Measurements from ENCODE around the gene MTG1.
"Not testable (repeated sequence)": the region's sequence is repeated elsewhere in the genome, so short reads cannot be mapped to it uniquely, and the experiment has no call there.

MTG1 gene

DNA sequence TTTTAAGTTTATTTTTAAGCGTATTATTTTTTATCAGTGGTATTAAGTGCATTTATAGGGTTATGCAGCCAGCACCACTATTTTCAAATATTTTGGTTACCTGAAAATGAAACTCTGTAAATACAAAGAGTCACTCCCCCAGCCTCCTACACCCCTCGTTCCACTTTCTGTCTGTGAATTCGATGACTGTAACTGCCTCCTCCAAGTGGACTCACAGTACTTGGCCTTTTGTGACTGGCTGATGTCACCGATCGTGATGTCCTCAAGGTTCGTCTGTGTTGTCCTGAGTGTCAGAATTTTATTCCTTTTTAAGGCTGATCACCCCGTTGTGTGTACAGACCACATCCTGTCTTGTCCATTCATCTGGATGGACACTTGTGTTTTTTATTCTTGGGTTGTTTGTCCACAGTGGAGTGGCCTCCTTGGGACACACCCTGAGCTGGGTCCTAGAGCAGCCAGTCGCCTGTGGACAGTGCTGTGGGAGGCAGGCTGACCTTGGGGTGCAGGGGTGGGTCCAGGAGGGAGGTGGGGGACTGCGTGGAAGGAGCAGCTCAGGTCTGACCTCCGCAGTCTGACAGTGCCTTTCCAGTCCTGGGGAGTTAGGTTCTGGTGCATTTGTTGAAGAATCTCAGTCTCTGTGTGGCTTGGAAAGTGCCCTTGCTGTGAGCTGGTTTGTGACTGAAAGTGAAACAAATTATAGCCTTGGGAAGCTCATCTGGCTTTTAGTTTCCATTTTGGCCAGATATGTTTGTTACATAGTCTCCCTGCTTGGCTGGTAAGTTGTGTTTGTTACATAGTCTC, 6.9 kb downstream of the MTG1 start:
- no peak for DNase-seq (ENCODE audit: low read depth)

DNA sequence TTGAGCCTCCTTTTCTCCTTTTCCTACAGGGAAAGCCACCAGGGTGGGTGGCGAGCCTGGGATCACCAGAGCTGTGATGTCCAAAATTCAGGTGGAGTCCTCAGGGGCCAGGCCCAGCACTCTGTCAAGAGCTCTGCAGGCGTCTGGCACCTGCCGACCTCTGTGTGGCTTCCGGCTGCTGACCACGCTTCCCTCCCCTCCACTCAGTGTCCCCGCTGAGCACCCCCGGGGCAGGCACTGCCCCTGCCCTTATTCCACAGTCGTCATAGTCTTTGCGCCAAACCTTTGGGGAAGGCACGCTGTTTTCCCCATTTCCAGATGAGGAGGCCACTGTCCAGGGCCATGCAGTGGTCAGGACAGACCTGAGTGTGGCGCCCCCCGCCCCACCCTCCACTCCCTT, 7.5 kb downstream of the MTG1 start:
- DNase-seq (ENCODE audit: low read depth), result no peak

DNA sequence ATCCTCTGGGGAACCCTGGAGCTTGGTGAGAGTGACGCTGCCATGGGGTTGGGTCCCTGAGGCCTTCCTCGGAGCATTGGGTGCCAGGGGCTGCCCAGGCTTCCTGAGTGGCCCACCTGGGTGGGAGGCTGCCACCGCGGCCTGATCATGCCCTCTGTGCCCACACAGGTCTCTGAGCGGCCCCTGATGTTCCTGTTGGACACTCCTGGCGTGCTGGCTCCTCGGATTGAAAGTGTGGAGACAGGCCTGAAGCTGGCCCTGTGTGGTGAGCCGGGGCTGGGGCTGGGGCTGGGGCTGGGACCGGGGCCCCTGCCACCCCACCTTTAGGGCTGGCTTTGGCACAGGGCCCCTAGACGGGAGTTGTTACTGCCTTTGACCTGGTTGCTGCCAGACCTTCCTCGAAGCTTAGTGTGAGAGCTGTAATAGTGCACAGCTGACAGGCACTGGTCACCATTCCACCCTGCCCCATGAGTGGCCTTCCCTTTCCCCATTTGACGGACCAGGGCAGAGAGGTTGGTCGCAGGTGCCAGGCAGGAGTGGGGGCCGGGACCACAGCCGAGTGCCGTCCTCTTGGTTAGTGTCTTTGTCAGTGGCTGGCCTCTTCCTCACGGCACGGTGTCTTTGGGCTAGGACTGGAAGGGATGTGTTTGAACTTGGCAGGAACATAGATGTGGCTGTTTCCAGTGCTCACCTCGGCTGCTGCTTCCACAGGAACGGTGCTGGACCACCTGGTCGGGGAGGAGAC, 8.2 kb downstream of the MTG1 start:
- DNase-seq (ENCODE audit: low read depth), result no peak

DNA sequence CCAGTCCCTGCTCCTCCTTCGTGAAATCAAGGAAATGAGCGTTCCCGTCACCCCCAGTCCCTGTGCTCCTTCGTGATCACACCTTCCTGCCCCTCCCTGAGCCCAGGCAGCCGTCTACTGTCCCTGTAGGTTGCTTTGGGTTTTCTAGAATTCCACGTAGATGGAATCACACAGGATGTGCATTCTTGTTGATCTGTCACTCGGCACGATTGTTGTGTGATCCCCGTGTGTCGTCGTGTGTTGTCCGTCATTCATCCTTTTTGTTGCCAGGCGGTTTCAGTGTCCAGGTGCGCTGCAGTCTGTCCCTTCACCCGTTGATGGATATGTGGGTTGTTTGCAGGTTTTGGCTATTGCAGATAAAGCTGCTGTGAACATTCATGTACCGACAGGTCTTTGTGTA, 9.4 kb downstream of the MTG1 start:
- no peak for DNase-seq (ENCODE audit: low read depth)

DNA sequence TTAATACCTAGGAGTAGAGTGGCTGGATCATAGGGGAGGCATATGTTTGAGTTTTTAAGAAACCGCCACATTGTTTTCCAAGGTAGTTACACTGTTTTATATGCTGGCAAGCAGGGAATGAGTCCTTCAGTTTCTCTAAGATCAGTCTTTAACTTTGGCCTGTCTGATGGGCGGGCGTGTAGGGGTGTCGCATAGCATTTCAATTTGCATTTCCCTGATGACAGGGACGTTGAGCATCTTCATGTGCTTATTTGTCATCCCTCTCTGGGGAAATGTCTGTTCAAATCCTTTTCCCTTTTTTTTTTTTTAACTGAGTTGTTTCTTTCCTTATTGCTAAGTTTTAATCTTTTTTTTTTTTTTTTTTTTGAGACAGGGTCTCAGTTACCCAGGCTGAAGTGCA, 9.8 kb downstream of the MTG1 start:
- DNase-seq (ENCODE audit: low read depth), result no peak

DNA sequence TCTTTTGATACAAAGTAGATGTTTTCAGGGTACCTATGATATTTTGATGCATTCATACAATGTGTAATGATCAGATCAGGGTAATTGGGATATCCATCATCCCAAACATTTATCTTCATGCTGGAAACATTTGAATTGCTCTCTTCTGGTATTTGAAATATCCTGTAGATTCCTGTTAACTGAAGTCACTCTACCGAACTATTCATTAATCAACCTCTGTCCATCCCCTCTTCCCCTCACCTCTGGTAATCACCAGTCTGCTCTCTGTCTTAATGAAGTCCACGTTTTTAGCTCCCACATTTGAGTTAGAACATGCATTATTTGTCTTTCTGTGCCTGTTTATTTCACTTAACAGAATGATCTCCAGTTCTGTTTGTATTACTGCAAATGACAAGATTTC, 11.3 kb downstream of the MTG1 start:
- no peak for DNase-seq (ENCODE audit: low read depth)

DNA sequence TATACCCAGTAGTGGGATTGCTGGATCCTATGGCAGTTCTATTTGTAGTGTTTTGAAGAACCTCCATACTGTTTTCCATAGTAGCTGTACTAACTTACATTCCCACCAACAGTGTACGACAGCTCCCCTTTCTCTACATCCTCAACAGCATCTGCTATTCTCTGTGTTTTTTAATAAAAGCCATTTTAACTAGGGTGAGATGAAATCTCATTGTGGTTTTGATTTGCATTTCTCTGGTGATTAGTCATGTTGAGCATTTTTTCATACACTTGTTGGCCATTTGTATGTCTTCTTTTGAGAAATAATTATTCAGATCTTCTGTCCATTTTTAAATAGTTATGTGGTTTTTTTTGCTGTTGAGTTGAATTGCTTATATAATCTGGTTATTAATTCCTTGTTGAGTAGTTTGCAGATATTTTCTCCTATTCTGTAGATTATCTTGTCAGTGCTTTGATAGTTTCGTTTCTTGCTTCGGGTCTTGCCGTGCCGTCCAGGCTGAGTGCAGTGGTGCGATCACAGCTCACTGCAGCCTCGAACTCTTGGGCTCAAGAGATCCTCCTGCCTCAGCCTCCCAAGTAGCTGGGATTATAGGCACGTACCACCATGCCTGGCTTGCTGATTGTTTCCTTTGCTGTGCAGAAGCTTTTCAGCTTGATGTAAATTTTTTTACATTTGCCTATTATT, 12.0 kb downstream of the MTG1 start:
- DNase-seq (ENCODE audit: low read depth), result no peak

DNA sequence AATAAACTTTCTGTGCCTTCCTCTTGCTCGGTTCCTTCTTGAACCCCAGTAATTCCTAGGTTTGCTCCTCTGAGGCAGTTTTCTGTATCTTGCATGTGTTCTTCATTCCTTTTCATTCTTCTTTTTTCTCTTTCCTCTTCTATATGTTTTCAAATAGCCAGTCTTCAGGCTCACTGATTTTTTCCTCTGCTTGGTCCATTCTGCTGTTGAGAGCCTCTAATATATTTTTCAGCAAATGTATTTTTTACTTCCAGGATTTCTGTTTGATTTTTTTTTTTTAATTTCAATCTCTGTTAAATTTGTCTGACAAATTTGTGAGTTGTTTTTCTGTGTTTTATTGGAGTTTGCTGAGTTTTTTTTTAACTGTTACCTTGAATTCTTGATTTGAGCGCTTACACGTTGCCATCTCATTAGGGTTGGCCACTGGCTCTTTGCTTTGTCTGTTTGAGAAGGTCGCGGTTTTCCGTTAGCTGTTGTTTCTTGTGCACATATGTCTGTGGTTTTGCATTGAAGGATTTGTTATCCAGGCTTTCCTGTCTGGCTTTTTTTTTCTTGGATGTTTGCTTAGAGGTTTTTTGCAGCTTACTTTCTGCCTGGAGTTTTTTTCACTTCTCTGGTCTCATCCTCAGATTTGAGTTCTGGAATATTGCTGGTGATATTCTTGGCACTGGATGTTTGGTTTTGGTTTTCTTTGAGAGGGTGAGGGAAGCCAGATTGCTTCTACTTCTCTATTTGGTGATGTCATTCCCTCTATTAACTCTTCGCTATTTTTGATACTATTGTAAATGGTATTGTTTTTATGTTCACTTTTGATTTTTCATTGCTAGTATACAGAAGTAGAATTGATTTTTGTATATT, 17.8 kb downstream of the MTG1 start:
- no peak for DNase-seq (ENCODE audit: low read depth)

DNA sequence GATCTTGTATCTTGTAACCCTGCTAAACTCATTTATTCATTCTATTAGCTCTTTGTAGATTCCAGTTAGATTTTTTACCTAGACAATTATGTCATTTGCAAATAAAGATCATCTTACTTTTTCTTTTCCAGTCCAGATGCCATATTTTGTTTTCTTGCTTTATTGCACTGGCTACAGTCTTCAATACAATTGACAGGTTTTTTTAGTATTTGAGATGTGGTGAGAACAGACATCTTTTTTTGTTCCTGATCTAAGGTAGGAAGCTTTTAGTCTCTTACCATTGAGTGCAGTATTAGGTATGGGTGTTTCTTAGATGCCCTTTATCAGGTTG, 18.4 kb downstream of the MTG1 start:
- no peak for DNase-seq (ENCODE audit: low read depth)

DNA sequence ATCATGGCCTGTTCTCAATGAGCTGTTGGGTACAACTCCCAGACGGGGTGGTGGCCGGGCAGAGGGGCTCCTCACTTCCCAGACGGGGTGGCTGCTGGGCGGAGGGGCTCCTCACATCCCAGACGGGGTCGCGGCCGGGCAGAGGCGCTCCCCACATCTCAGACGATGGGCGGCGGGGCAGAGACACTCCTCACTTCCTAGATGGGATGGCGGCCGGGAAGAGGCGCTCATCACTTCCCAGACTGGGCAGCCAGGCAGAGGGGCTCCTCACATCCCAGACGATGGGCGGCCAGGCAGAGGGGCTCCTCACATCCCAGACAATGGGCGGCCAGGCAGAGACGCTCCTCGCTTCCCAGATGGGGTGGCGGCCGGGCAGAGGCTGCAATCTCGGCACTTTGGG, 20.4 kb downstream of the MTG1 start:
- not testable (repeated sequence) for DNase-seq (ENCODE audit: low read depth)

DNA sequence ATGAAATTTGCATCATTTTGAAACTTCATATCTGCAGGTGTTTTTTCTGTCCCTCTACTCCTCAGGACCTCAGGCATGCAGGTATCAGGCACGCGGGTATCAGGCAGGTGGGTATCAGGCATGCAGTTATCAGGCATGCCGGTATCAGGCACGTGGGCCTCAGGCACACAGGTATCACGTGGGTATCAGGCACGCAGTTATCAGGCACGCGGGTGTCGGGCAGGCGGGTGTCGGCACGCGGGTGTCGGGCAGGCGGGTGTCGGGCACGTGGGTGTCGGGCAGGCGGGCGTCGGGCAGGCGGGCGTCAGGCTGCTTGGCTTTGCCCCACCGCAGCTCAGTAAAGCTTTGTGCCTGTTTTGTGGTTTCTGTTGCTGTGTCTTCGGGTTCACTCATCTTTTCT, 21.8 kb downstream of the MTG1 start:
- no peak for DNase-seq (ENCODE audit: low read depth)

DNA sequence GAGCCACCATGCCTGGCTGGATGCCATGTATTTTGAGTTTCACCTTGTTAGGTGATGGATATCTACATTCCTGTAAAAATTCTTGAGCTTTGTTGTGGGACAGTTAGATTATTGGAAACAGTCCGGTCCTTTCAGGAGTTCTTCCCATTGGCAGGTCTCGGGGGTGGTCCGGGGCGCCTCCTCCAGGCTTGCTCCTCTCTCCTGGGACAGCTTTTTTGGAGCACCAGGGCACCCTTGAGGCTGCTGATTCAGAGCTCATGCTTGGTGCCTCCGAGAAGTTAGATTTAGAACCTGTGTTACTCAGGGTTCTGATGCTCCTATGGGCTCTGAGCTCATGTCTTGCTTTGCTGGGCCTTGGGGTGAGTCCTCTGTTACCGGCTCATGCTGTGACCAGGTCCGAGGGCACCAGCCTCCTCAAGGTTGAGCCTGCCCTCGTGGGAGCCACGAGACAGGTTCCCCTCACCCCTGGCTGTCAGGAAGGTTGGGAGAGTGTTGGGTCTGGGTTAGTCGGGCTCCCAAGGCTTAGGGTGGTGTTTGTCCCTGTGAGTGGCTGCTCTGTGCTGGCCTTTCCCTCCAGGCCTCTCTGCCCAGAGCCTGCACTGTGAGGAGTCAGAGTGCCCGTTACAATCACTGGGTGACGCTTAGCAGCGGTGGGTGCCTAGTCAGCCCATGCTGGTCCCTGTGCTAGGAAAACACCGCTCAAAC, 24.5 kb downstream of the MTG1 start:
- no peak for DNase-seq (ENCODE audit: low read depth)

DNA sequence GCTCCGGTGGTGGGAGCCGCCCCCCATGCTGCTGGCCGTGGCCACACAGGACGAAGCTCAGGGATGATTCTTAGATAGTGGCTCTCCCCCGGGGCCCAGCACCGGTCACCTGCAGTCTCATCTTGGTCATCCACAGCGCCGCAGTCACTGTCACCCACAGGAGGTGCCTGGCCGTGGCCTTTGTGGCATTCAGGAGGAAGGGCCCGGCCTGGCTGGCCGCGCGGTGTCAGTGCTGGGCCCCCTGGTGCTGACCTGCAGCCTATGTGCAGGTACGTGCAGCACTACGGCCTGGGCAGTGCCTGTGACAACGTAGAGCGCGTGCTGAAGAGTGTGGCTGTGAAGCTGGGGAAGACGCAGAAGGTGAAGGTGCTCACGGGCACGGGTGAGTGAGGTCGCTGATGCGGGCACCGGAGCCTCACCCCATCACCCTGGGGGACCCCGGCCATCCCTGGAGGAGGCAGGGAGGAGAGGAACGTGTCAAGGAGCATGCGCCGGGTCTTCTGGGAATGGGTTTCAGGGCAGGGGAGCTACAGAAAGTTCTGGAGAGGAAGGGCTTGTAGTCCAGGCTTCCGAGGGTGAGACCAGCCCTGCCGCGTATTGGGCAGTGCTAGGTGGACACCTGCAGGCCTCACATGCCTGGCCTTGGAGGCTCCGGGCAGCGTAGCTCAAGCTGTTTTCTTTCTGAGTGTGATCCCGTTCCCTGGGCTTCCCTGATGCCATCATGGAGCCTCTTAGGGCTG, 25.4 kb downstream of the MTG1 start:
- no peak for DNase-seq (ENCODE audit: low read depth)

DNA sequence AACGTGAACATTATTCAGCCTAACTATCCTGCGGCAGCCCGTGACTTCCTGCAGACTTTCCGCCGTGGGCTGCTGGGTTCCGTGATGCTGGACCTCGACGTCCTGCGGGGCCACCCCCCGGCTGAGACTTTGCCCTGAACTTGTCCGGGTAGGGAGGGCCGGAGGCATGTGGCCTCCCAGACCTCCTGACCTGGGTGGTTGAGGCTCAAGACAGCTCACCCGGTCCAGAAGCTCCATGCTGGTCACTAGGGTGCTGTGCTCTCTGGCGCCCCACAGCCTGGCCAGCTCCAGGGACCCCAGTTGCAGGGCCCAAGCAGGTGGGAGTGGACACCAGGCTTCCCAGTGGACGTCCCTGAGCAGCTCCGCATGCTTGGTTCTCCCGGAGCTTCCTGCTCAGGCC, 26.1 kb downstream of the MTG1 start:
- DNase-seq (ENCODE audit: low read depth), result no peak

DNA sequence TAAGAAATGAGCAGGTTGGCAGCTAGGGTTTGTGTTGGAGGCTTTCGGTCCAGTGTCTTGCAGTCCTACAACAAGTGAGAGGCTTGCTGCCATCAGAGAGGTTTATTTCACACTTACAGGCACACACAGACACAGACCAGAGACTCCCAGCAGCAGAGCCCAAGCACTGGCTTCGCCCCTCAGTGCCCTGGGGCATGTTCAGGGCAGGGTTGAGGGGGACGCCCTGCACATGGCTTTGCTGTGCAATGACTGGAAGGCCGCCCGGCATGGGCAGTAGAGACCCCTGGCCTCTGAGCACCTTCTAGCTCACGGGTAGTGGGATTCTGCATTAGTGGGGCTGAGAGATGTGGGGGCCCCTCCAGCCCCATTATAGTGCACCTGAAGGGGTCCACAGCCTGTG, 26.6 kb downstream of the MTG1 start:
- DNase-seq (ENCODE audit: low read depth), result no peak

DNA sequence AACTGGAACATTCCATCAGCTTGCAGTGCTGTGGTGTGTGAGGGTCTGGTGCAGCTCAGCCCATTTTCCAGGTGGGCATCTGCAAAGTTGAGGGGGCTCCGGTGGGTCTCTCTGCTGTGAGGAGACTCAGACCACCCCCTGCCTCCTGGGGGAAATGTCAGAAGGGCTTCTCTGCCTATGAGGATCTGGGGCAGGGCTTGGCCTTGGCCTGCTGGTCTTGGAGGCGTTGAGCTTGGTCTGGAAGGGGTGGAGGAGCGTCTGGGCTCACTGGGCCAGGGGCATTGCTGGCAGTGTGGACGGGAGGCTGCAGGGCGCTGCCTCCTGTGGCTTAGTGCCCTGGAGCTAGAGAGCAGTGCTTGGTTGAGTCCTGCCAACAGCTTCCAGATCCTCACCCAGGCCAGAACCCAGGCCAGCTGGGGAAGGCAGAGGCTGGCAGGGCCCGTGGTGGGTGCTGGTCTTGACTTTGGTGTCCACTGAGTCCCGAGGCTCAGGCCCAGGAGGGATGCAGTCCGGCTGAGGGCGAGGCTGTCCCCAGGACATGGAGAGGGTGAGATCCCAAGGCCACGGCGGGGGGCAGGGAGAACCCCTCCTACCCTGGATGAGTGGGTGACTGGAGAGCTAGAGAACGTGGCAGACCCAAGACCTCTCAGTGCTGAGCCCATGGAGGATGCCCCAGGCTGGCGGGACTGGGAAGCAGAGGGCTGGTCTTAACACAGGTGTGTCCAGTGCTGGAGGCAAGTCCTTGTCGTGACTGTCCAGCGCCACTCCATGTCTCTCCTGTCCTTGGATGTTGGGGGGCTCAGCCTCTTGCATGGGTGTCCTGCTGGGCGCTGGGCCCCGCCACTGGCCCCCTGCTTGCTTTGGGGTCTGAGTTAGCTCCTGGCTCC, 27.6 kb downstream of the MTG1 start:
- no peak for DNase-seq (ENCODE audit: low read depth)

DNA sequence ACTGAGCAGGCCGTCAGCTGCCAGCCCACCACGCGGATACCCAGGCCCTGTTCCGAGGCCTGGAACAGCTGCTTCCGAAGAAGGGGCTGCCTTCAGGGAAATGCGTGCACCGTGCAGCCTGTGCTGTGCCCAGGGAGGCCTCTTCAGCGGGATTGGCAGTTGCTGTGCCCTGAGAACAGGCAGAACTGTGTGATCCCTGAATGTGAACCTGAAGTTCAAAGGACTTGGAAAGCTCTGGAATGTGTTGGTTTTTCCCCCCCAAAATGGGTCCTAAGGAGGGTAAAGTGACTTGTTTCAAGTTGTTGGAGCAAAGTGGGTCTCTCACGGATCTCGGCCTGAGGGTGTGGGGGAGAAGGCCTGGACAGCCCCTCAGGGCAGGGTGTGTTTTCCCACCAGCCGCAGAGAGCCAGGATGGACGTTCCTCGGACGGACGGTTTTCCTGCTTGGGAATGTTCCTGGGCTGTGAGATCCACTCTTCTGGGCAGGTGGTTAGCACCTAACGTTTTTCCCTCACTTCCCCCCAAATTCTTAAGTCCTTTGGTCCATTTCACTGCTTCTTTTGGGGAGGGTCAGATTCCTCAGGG, 28.4 kb downstream of the MTG1 start:
- no peak for DNase-seq (ENCODE audit: low read depth)

DNA sequence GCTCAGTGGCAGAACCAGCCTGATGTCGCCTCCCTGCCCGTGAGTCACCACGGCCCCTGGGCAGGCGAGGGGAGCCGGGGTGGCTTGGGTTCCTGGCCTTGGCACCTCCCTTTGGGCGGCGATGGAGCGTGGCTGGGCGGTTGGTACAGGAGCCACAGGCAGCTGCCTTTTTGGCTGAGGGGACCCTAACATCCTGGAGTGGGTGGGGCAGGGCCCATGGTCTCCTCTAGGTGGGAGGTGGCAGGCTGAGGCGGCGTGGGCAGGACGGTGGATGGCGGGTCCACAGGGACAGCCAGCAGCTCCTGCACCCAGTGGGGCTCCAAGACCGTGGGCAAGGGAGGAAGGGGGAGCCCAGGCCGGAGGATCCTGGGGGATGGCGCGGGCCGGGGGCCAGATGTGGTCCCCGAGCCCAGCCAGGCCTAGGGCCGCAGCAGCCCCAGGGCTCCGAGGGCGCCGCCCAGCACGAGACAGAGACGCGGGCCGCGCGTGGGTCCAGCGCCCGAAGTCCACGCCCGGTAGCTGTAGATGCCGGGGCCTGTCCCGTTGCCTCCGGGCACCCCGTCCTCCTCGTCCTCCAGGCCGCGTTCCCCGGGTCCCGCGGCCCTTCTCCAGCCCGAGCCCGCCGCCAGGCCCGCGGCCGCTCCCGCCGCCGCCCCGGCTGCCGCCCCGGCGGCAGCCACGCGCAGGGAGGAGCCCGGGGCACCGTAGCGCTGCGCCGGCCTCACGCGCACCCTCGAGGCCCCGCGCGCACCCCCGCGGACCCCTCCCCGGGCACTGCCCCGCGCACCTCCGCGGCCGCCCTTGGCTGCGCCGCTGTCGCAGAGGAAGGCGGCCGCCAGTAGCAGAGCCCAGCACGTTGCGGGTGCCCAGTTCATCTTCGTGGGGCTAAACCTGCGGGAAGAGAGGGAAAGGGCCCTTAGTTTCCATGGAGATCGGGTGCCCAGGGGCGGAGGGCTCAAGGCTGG, 29.1 kb downstream of the MTG1 start:
- DNase-seq (ENCODE audit: low read depth), result no peak

All from GM04504 (cell line).